ENCODE results near the gene MYO3B.
"Not testable (repeated sequence)": the region's sequence is repeated elsewhere in the genome, so short reads cannot be mapped to it uniquely, and the experiment has no call there.

Gene MYO3B

DNA sequence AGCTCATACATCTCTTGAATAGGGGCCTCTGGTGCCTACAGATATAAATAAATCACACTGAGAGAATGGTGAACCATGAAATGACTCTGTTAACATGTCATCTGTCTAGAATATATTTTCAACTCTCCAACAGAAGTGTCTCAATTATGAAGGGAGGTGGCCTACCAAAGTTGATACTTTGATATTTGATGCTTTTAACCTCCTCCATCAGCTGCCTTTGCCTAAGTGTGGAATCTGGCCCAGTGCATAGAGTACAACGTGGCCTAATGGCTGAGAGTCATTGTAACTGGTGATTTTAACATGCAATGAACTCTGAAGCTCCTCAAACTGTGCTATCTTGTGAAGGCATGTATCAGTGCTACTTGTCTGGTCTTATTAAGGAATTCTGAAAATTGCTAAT is 93.4 kb downstream of the MYO3B start:
- in situ Hi-C loops (cut with MboI; ENCODE audit: low sequenced_read_pairs, unreplicated experiment), result no loop called here
- no peak for DNase-seq (ENCODE audit: low spot score)
- TF ChIP-seq CTCF (IDR thresholded peaks at IDR 0.05; ENCODE audit: borderline replicate concordance, control extremely low read depth, extremely low read depth, insufficient read depth, missing control alignments), result no peak

- in situ Hi-C loops (cut with MboI; ENCODE audit: low sequenced_read_pairs, unreplicated experiment), result no loop called here
- TF ChIP-seq CTCF (IDR thresholded peaks at IDR 0.05; ENCODE audit: borderline replicate concordance, control extremely low read depth, extremely low read depth, insufficient read depth, missing control alignments), result no peak
- no peak for DNase-seq (ENCODE audit: low spot score)
Measured at GRCh38 chr2:170276056-170276455, 98.1 kb downstream of the MYO3B start.

DNA sequence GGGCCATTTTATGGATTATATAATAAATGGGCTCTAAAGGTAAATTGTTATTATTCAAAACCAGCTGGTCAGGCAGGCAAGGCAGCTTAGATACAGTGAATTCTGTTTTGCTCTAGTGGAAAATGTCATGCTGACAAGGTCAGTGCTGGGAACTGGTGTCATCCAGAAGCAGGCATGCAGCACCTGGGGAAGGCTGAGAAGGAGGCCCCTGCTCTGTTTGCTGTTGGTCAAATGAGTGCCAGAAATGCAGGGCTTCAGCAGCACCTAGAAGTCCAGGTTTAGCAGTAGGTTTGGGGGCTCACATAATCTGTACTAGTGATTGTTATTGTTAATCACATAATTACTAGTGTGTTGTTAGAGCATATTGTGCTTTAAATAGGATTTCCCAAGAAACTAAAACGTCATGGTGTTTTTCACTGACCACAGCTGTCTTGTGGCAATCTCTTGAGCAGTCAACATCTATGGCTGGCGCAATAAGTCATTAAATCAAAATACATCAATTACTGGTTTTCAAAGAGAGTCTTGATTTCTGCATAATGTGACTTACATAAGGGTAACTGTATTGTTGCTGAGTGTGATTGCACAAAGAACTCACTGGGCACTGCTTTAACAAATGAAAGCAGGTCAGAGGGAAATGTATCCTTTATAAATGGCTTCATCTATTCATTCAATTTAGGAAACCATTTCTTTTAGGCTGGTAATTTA is 99.1 kb downstream of the MYO3B start:
- TF ChIP-seq CTCF (IDR thresholded peaks at IDR 0.05; ENCODE audit: borderline replicate concordance, control extremely low read depth, extremely low read depth, insufficient read depth, missing control alignments), result no peak
- in situ Hi-C loops (cut with MboI; ENCODE audit: low sequenced_read_pairs, unreplicated experiment), result no loop called here
- no peak for DNase-seq (ENCODE audit: low spot score)

GRCh38 chr2:170277951-170278350 is 100.0 kb downstream of the MYO3B start:
- in situ Hi-C loops (cut with MboI; ENCODE audit: low sequenced_read_pairs, unreplicated experiment), result no loop called here
- no peak for TF ChIP-seq CTCF (IDR thresholded peaks at IDR 0.05; ENCODE audit: borderline replicate concordance, control extremely low read depth, extremely low read depth, insufficient read depth, missing control alignments)
- no peak for DNase-seq (ENCODE audit: low spot score)

DNA sequence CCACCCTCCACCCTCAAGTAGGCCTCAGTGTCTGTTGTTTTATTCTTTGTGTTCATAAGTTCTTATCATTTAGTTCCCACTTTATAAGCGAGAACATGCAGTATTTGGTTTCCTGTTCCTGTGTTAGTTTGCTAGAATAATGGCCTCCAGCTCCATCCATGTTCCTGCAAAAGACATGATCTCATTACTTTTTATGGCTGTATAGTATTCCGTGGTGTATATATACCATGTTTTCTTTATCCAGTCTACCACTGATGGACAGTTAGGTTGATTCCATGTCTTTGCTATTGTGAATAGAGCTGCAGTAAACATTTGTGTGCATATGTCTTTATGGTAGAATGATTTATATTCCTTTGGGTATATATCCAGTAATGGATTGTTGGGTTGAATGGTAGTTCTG is 101.7 kb downstream of the MYO3B start:
- in situ Hi-C loops (cut with MboI; ENCODE audit: low sequenced_read_pairs, unreplicated experiment); DNase-seq (ENCODE audit: low spot score): not testable (repeated sequence)

- no peak for DNase-seq (ENCODE audit: low spot score)
- in situ Hi-C loops (cut with MboI; ENCODE audit: low sequenced_read_pairs, unreplicated experiment), result no loop called here
- no peak for TF ChIP-seq CTCF (IDR thresholded peaks at IDR 0.05; ENCODE audit: borderline replicate concordance, control extremely low read depth, extremely low read depth, insufficient read depth, missing control alignments)
Measured at GRCh38 chr2:170282851-170283250, 104.9 kb downstream of the MYO3B start.

- DNase-seq (ENCODE audit: low spot score), result no peak
- in situ Hi-C loops (cut with MboI; ENCODE audit: low sequenced_read_pairs, unreplicated experiment), result no loop called here
- TF ChIP-seq CTCF (IDR thresholded peaks at IDR 0.05; ENCODE audit: borderline replicate concordance, control extremely low read depth, extremely low read depth, insufficient read depth, missing control alignments), result no peak
Measured at GRCh38 chr2:170284205-170284604, 106.3 kb downstream of the MYO3B start.
